CD4-positive, alpha-beta T cell treated with Interferon alpha-2 for 1 hour (primary cell): ENCODE measurements around the gene DENND1A.
"Not testable (repeated sequence)": the region's sequence is repeated elsewhere in the genome, so short reads cannot be mapped to it uniquely, and the experiment has no call there.

Source experiments
- DNase-seq, 2 donors: peaks; one replicate each; pipeline ENCODE4 v3.0.0-alpha.2; 2020 to 2022

DENND1A gene

DNA sequence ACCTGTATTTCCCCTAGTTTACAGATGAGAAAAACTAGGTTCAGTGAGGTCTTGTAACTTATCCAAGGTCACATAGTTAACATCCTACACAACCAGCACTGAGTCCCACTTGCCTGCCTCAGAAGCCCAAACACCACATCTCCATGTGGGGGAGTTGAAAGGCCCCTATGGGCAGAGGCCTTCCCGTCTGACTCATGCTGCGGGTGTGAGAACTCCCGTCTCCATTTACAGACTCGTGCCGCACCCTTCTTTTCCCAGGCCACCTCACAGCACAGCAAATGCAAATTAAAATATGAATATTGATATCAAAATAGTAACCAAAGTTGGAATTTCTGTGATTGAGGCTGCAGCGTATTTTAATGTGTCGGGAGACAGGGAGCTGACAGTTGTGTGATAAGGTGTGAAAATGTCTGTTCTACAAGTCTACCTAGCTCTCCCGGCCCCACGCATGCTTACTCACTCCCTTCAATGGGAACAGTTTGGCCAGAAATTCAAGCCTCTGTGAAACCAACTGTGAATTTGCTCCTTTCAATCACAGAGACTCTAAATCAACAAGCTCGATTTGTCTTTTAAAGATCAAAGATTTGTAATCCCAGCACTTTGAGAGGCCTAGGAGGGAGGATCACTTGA lies 483.8 kb downstream of the DENND1A start:
- DNase-seq: no peak

DNA sequence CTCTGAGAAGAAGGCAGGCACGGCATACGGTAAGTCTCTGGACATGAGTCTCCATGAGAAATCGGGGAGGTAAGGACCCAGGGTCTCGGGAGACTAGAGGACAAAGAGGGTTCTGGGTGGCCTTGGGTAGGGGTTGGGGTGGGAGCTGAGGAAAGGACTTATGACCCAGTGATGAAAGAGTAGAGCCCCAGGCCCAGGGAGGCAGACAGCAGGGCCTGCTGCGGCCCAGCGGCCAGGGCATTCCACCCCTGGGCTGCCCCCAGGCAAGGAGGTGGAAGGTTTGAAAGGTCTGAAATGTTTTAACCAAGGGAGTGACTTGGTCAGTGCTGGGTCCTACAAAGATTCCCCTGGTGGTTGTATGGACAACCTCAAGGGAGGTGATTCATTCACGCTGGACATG lies 484.8 kb downstream of the DENND1A start:
- DNase-seq: no peak

DNA sequence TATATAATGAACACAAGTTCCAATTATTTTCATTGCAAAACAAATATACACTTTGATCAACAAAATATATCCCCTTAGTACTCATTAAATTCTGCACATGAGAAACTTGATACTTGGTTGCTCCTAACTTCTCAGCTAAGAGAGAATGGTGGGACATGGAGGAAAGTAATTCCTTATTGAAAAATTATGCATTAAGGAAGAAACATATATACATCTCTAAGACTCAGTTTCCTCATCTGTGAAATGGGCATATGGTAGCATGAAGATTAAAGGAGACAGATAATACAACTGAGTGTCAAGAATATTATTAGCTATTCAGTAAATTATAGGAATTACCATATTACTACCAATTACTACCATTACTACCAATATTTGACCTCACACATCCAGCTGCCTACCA lies 488.2 kb downstream of the DENND1A start:
- no peak for DNase-seq

DNA sequence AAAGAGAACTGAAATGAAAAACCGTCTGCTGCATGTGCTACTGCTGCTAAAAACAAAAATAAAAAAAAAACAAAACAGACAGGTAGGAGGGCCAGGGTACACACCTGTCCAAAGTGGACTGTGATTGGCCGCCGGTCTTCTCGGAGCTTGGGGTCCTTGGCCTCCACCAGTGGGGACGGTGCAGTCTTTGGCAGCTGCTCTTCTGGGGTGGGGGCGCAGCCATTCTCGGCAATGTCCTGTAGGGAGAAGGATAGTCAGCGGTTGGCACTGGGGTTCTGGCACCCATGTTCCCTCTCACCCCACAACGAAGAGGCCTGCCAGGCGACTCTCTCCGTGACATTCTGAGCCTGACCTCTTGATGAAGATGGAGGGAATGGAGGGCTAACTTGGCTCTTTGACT lies 489.7 kb downstream of the DENND1A start:
- DNase-seq: no peak

DNA sequence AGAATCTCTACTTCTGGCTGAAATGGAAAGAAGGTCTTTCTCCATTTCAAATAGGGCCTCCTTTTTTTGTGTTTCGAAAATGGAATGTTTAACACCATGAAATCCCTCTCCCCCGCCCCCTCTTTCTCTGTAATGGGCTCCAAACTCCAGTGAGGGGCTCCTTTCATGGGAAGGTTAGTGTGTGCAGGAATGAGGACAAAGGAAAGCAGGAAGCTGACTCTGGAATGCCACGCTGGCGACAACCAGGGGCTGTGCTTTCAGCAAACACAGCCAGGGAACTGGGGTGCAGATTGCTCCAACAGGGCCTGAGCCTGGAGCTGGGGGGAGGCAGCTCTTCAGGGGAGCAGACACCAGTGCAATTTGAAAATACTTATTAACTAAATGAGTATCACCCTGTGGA lies 491.1 kb downstream of the DENND1A start:
- DNase-seq: no peak

DNA sequence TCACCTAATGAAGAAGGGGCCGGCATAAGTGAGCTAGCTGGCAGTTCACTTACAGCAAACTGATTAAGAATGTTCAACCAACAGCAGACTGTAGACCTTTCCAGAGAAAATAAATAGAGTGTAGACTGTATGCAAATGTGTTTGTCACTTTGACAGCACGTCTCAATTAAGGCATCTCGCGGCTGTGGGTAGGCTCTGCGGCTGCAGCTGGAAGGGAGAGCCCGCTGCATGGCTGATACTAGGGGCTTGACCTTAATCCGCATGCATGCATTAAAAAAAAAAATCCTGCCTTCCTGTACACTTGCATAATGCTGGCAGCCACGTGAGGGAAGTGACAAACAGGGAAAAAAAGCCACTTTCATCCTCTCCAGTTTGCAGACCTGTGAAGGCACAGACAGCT lies 491.6 kb downstream of the DENND1A start:
- DNase-seq: no peak

DNA sequence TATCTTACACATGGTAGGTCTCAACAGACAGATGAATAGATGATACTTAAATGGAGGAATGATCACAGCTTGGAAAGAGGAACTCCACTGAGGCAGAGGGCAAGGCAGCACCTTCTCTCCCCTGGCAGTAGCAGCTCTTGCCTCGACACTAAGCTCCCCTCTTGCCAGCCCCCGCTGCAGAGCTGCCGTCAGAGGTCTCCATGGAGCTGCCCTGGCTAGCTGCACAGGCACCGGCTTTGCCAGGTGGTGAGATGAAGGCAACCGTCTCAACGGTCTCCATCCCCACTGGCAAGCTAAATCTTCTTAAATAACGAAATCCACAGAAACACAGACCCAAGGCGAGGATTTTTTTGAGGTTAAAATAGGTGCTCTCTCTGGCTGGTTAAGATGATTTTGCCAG lies 492.7 kb downstream of the DENND1A start:
- no peak for DNase-seq

DNA sequence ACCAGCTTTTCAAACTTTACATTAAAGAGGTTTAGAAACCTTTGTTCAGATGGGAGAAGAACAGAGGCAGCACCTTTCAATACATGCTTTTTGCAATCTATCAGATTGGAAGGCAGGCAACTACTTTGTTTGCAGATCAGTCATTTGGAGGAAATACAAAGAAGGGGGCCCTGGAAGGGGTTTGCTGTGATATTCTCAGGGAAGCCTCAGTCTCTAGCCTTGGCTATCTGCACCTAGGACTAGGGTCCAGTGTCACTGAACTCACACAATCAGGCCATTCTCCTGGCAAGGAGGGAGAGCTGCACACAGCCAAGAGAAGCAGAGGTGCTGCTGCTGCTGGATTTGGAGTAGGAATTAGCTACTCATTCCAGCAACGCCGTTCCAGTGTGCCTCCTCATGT lies 494.5 kb downstream of the DENND1A start:
- no peak for DNase-seq

DNA sequence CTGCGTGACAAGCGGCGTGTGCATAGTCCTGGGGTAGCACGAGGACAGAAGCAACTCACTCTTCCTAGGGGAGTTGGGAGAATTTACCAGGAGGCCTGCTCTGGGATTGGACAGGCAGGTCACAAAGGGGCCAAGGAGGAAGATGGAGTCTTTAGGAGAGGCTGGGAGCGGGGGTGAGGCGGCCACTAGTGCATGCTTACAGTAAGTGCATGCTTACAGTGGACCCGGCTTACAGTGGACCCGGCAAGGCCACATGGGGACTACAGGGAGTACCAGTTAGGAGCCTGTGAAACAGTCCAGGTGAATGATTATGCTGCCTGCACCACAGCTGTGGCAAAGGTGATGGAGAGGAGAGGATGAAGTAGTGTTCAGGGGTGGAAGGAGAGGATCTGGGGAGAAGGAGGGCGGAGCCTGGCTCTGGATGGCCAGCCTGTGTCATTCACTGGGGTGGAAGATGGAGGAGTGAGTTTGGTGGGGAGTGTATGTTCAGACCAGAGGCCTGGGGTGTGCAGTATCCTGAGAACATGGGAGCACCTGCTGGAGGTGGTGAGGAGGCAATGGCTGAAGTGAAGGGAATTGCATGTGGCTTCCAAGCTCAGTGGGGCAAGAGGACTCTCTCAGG lies 495.2 kb downstream of the DENND1A start:
- no peak for DNase-seq

DNA sequence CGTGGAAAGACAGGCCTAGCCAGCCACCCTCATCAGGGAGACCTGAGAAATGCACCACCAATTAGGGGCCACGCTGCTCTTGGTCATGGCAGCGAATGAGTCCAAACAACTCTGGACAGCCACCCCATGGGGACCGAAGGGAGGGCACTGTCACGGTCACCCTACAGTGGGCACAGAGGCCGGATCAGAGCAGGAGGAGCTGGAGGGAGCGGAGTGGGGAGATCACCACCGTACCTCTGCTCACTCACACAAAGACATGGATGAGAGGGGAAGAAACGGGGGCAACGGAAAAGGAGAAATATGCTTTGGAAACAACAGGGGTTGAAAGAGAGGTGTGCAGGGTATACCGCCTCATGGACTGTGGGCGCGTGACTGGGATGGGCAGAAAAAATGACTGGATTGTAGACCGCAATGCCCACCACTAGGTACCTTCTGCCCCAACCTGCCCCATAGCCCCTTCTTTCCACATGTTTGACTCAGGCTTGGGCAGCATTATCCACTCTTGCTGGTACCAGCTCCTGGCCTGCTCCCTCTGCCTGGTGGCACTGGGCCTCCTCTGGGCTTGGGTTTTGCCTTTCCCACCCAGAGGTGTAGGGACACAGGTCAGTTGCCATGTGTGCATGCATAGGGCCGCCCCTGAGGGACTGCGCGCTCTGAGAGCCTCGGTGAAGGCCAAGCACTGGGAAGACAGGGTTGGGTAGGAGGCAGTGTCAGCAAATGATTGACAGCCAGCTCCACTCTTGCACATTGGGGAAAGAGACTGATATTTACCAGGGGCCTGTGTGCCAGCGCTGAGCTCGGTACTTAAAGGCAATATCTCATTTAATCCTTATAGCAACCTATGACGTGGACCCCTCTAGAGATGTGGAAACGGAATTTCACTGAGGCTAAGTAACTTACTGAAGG lies 497.3 kb downstream of the DENND1A start:
- DNase-seq: no peak

DNA sequence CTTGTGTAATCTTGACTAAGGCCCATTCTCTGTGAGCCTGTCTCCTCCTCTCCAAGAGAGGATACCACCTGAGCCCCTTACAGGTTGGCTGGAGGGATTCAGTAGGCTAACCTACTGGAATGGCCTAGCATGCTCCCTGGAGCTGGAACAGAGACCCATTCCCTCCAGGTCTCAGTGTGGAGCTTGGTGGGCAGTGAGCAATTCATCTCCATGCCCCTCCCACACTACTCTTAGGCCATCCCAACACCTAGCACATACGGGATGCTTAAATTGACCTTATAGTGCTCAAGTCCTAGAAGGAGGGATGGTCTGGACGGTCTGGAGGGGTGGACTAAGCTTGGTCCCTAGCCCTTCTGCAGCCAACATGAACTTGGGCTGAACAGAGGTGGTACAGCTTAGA lies 498.3 kb downstream of the DENND1A start:
- DNase-seq: no peak

DNA sequence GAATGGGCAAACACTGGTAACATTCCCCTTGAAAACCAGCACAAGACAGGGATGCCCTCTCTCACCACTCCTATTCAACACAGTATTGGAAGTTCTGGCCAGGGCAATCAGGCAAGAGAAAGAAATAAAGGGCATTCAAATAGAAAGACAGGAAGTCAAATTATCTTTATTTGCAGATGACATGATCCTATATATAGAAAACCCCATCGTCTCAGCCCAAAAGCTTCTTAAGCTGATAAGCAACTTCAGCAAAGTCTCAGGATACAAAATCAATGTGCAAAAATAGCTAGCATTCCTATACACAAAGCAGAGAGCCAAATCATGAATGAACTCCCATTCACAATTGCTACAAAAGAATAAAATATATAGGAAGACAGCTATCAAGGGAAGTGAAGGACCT lies 501.5 kb downstream of the DENND1A start:
- DNase-seq: not testable (repeated sequence)

DNA sequence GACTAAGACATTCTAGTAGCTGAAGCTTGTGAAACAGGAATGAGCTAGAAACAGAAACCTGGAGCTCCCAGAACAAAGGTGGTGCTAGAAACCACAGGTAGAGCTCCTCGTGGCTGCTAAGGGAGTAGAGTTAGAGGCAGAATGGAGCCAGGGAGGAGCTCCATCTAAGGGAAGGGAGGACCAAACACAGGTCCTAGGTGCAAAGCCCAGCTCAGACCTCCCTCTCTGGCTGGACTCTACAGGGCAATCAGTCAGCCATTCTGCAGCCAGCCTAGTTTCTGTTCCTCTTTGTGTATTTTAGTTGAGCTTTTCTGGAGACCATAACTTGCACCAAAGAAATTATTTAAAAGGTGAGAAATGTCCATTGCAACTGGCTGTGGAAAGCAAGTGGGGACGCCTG lies 503.5 kb downstream of the DENND1A start:
- no peak for DNase-seq

DNA sequence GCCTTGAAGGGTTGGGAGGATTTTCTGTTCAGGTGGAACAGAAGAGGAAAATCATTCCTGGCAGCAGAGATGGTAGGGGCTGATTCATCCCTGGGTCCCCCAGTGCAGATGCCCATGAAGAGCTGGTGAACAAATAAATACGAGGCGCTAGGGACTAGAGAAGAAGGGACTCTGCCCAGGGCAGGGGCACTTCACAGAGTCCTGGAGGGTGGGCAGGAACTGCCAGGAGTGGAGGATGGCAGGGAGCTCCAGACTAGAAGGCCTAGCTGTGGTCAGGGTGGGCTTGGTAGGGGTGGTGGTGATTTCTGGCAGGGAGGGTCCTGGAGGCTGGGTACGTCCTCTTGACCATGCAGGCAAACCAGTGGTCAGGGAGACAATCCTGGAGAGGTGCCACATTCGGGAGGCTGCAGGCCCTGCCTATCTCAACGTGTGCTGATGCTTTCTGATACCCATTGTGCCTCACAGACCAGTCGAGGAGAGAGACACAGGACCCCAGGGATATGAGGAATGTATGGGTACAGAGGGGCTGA lies 504.0 kb downstream of the DENND1A start:
- DNase-seq: no peak

DNA sequence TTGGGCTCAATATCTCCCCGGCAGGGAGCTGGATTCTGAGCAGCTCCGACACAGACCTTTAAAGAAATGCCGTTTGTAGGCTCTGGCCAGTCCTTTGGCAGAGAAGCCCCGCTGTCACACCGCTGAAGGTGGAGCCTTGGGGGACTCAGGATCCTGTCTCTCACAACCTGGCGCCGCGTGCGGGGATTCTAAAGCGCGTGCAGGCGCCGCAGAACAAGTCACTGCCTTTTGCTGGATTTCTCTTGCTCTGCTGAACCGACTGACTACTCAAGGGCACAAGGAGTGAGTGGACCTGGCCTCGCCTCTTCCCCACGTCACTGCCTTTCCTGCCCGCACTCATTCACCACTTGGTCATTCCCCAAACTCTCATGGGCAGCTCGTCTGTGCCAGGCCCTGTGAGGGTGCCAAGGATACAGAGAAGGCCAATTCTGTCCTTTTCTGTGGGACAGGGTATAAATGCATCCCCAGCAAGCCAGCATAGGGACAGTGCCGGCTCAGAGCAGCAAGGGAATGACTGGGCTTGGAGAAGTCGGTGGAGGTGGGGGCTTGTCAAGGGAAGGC lies 504.6 kb downstream of the DENND1A start:
- DNase-seq: no peak

DNA sequence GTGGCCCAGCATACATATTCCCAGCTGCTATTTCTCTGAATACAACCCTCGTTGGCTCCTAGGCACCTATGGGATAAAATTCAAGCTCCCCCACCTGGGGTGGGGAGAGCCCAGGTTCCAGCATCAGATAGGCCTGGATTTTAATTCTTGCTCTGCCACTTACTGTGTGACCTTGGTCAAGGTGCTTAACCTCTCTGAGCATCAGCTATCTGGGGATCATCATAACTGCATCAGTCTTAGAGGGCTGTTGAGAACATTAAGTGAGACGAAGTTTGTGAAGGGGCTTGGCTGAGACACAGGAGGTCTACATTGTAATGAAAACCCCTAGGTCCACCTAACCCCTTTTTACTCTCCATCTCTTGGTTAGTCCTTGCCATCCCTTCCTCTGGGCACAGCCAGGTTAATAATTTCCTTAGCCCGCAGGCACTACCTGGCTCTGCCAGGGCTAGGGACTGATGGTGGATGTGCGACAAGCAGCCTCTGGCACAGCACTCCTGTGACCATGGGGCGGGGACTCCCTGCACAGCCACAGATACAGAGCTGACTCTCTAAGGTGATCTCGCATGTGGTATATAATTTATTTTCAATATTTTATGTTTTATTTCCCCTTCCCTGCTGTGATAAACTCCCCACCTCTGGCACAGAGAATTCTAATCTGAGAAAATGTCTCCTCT lies 505.2 kb downstream of the DENND1A start:
- DNase-seq: no peak

DNA sequence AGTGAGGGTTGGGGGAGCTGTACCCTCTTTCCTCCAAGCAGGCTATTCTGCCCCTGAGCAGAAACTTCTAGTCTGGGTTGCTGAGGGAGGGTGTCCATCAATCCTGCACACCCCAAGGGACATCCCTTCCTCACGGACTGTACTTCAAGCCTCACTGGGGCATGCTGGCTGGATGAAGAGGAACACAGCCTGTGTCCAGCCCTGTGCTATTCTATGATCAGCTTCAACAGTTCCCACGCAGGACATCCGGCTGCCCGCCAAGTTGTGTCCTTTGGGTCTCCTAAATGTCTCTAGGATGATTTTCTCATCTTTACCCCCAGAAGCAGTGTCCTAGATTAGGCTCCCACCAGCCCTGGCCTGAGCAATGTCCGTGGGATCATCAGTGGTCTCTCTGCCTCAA lies 505.8 kb downstream of the DENND1A start:
- DNase-seq: no peak

DNA sequence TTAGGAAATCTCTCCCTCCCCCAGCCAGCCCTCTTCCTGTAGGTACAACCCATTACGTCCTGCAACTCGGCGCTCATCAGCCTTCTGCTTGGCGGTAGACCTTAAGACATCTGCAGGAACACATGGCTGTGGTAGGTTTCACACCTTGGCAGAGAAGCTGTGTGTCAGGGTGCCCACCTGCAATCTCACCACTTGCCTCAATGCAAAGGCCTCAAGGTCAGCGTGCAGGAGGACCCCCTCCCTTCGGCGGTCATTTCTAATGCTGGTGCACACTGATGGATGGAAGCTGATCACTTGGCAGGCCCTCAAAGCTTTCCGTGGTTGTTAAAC lies 506.6 kb downstream of the DENND1A start:
- no peak for DNase-seq

DNA sequence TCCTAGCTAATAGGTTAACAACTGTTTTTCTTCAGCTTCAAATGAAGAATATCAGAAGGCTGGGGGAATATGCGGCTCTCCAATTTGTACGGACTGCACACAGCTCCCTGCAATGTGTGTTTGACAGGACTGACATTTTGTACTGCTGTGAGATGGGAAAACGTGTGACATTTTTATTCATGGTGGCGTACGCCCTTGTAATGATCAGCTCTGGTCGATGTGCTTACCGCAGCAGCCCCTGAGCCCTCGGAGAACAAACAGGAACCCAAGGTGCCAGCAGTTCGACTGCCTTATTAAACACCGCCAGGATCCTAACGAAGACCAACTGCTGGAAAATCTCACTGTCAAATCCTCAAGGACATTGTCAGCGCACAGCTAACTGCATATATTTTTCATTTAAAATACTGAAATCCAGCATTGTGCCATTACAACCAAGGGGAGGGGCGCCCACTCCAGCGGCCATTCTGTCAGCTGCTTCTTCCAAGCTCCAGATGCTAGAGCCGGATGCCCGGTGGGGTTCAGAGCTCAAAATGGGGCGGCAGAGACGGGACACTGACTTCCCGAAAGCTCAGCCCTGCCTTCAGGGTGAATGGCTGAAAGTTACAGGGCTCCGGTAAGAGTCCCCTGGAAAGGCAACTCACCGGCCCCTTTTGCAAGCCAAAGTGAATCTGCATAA lies 507.2 kb downstream of the DENND1A start:
- no peak for DNase-seq

DNA sequence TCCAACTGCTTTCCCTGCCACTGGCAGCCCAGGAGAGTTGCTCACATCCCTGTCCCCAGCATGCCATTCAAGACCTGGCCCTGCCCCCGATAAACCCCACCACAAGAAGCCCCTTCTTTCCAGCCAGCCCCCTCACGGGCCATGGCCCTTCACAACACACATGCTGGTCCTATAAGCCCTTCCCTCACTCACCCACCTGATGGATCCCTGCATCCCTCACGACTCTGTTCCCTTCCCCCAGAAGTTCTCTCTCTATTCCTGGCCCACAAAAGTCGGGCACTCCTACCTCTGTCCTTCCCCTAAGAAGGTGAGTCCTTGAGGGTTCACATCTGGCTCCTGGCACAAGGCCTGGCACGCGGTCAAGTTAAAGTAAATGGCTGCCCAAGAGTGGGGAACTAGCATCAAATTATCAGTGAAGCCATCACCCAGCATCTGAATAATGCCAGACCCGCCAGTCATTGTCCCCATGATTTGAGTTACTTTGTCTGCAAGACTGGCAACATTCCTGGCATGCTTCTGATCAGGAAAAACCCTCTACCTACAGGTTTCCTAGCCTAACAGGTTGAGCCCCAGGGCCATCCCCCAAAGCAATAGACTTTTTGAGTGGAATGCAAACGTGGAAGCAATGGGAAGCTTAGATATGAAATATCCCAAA lies 508.0 kb downstream of the DENND1A start:
- DNase-seq: no peak

DNA sequence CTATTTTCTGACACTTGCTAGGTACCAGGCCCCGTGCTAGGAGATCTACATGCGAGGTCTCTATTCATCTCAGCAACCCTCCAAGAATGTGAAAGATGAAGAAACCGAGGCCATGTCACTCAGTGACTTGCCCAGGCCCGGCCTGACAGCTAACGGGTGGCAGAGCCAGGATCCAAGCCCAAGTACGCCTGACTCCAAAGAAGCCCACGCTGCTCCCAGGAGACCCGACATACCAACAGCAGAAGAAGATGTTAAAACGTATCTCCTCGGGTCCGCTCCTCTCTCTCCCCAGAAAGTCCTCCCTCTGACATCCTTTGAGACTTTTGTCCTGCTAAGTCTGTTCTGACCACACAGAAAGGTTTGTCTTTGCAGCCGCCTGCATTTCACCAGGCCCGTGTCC lies 508.7 kb downstream of the DENND1A start:
- DNase-seq: no peak

DNA sequence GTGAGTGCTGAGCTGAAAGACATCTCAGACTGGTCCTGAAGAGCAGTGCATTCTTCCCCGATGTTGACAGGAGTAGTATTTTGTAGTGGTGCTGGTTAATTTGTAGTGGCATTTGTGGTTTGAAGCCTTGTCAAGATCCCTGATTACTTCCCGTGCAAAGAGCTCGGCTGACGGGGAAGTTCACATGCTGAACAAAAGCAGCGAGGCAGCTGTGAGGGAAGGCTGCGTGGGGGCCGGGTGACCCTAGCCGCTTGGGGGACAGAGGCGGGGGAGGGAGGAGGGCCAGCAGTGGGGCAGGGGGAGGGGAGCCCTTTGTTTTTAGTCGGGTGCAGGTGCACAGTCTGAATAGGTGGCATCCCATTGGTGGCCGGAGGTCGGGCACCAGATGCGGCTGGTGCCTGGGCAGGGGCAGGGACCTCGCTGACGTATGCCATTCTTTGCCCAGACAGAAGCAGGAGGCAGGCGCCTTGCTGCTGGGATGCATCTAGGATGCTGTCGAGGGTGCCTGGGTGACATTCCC lies 509.3 kb downstream of the DENND1A start:
- DNase-seq: no peak
